ENCODE data around the gene CPXM2.

CPXM2 gene

DNA sequence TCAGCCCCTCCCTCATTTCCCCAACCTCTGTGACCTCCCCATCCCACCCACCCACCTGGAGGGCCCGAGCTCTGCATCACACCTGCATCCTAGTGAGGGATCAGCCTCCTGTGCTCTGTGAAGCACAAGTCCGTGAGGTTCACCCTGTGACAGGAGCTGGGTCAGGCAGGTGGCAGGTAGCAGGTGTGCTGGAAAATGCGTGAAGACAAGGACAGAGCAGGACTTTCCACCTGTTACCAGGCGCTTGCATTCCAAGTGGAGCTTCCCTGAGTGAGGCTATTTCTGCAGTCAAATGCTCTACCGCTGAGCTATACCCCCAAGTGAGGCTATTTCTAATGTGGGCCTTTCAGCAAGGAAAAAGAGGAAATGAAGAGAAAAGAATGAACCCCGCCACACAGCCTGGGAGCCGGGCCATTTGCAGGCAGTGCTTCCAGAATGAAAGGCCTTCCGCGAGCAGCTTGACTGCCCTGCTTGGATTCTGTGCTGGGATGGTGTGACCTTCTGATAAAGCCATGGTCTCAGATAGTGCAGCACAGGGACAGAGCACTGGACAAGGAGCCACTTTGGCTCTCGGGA, 13.3 kb upstream of the CPXM2 start:
- DNase-seq (ENCODE audit: low read depth in 2 of 2): no peak

DNA sequence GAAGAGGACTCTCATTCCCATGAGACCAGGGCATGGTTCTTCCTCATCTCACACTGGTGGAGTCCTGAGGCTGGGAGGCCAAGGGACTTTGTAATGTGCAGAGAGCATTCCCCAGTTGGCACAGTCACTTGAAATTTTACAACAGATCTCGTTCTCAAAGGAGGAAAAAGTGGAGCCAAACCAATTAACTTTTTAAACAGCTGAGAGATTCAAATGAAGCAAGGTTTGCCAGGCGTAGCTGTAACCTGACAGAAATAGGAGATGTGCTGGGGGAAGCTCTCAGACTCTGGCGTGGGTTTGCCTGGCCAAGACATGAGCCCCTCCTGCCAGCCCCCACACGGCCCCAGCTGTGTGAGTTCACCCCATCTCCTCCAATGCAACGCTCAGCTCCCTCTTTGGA, 12.0 kb upstream of the CPXM2 start:
- no peak for DNase-seq (ENCODE audit: low read depth in 2 of 2)

DNA sequence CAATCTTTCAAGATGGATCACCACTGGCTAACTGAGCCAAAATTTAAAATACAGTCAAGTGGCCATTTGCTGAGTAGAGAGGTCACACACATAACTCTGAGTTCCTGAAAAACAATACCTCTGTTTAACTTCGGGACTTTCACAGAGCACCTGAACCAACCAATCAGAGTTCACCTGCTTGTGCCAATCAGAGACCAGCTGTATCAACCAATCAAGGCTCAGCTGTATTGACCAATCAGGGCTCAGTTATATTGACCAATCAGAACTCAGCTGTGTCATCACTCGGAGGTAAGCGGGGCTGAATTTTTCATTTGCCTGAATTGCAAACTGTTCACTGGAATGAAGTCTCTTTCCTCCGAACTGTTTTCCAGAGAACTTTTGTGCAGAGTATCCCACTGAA, 10.0 kb upstream of the CPXM2 start:
- DNase-seq (ENCODE audit: low read depth in 2 of 2): no peak

DNA sequence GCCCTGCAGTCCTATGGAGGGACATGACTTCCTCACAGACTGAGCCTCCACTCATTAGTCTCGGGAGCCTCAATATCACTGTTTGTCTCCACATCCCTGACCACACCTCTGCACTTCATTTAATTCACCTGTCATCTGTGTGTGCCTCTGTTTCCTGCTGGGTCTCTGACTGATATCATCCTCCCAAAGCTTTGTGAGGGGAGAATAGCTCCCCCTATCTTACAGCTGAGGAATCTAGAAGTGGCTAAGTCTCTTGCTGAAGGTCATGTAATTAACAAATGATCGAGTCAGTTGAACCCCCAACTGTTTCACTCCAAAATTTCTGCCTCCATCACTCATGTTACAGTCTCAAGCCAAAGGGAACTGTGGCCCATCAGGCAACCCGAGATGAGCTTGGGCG, 5.5 kb upstream of the CPXM2 start:
- DNase-seq (ENCODE audit: low read depth in 2 of 2): no peak

DNA sequence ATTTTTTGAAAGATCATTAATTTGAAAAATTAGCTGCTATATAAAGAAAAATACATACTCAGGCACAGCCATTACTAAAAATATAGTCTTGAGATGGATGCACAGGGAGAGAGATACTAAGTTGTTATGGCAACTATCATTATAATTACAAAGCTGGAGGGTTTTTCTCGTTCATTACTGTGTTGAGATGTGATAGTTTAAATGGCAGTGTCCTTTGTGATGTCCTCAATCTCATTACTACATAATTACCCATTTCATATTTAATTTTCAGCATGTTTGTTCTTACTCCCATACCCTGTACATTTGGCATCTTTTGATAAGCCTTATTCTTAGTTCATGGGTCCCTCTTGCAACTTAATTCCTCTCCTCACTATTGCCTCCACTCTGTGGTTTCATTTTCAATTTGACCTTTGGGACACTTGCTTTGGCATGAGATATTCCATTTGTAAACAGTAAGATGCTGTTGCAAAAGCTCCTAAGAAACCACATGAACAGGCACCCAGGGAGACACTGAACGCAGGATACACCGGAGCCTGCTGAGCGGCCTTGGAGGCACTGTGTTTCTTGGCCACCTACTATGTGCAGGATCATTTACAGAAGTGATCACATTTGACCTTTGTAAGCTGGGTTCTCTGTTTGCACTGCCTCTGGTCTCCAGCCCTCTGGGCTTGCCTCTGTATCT, 4.8 kb upstream of the CPXM2 start:
- no peak for DNase-seq (ENCODE audit: low read depth in 2 of 2)

DNA sequence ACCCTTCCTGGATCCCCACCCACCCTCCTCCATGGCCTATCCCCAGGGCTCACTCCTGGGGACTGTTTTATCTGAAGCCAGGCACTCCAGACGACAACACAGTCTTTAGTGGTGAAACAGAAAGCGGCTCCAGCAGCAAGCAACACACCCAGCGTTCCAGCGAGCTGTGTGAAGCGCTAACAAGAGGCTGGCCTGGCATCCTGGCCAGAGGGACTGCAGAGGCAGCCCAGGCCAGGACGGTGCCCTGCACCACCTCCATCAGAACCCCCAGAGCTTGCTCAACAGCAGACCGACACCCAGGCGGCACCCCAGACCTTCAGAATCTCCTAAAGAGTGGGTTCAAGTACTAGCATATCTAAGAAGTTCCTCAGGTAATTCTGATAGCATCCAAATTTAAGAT, 2.0 kb upstream of the CPXM2 start:
- no peak for DNase-seq (ENCODE audit: low read depth in 2 of 2)

DNA sequence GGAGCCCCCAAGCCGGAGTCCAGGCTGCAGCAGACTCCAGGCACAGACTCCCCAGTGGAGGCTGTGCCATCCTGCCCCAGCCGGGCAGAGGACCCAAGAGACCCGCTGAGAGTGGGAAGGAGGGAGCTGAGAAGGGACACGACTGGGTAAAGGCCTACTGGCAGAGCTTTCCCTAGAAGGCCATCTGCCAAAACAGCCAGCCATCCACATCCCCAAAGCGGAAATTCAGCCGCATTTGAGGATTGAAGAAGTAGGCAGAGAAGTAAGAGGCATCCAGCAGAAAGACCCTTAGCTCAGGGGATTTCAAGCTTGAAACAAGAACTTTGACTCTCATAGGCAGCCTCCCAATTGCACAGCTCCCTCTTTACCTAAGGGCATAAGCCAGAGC, 857 bp downstream of the CPXM2 start:
- no peak for DNase-seq (ENCODE audit: low read depth in 2 of 2)

DNA sequence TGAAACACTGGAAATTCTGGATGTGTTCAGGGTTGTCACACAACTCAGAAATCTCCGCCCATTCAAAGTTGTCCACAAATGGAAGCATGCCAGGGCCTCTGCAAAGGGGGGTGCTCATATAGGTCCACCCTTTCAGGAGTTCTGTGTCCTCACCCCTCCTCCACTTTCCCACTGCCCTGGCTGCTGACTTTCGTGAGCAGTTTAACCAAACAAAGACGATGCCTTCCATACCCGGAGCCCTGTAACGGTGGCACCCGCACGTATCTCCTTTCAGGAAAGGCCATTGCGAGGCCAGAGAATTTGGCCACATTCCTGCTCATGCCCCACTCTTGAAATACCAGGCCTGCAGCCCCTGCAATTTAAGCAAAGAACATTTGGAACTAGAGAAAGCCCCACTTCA, 1.4 kb downstream of the CPXM2 start:
- DNase-seq (ENCODE audit: low read depth in 2 of 2): peak in 1 of 2 experiments; percentile 27

DNA sequence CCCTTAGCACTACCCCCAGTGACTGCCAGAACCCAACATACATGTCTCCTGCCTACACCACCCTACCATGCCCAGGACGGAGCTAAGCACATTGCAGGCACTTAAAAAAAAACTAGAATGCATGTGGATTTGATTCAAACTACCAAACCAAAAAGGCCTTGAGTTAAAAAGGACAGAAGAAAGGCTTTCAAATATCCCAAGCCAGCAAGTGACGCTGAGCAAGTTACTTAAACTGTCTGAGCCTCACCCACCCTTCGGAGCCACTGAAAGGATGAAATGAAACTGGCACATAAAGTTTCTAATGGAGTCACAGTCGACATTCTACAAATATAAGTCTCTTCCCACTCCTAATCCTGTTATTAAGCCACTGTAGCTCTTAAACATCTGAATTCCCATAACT, 1.8 kb downstream of the CPXM2 start:
- DNase-seq (ENCODE audit: low read depth in 2 of 2): no peak

DNA sequence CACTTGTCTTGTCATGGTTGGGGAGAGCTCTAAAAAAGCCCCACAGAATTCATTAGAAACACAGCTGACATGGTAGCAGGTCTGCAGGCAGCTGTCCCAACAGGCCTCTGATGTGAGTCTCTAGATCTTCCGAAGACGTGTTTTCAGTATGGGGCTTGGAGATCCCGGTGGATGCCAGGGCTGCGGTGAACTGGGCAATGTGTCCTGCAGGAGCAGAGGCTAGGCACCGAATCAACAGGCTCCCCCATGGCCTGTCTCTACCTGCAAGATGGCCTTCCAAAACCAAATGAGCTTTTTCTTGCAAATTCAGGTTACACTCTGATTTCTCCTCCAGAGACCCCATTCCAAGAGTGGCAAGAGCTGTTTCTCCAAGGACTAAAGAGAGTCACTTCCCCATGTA, 2.9 kb downstream of the CPXM2 start:
- no peak for DNase-seq (ENCODE audit: low read depth in 2 of 2)

DNA sequence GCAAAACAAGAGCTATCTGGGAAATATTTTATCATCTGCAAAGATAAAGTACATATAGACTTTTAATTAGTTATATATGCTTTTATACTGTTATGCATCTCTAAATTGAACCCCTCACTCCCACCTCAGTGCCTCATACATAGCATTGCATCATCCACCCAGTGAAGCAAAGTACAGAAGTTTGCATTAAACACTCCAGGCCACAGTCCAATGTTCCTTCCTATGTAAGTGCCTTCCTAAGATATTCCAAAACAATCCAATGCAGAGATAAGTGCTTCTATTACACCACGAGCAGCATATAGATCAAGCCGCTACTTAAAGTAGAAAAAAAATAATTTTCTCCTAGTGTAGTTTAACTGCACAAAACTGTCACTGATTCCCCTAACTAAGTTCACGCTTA, 3.4 kb downstream of the CPXM2 start:
- DNase-seq (ENCODE audit: low read depth in 2 of 2): no peak

DNA sequence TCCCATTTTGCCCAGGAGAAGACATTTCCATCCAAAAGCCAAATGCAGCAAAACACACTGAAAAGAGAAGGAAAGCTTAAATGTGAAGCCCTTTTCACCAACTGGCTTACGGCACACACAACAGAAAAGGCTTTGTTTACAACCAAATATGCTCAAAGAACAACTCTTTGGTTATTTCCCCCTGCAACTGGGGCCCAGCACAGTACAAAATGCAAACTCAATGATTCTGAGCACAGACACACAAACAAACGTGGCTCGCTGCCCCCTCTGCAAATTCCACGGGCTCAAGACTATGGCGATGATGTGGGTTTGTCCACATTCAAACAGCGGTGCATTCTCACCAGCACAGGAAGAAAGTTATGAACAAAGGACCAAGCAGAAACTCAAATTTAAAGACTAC, 5.3 kb downstream of the CPXM2 start:
- no peak for DNase-seq (ENCODE audit: low read depth in 2 of 2)

DNA sequence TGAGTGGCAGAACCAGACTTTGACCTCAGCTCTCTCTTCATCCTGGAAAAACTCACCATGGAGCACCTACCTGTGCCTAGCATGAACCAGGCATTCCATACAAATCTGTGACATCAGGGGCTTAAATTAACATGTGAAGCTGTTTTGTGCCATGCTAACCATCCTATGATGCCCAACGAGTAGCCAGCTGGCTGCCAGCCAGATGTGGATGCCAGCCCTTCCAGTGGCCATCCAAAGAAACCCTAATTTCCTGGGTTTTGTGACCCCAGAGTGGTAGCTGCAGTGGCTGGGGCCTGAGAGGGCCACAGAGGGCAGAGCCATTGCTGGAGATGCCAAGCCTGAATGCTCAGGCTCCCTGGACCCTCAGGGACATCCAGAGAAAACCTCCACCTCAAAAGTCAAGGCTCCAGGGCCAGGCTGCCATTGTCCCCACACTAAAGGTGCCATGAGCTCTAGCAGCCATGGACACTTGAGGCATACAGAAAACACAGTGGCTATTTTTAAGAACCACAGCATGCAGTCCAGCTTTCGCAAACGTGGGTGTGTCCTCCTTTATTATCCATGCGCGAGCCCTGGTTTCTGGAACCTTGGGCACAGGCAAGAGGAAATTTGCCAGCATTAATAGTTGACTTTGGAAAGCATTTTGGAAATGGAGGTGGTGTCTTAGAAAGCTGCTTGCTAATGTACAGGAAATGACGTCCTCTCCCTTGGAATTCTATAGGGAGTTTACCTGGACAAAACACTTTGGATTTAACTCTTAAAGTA, 6.0 kb downstream of the CPXM2 start:
- DNase-seq (ENCODE audit: low read depth in 2 of 2): no peak

DNA sequence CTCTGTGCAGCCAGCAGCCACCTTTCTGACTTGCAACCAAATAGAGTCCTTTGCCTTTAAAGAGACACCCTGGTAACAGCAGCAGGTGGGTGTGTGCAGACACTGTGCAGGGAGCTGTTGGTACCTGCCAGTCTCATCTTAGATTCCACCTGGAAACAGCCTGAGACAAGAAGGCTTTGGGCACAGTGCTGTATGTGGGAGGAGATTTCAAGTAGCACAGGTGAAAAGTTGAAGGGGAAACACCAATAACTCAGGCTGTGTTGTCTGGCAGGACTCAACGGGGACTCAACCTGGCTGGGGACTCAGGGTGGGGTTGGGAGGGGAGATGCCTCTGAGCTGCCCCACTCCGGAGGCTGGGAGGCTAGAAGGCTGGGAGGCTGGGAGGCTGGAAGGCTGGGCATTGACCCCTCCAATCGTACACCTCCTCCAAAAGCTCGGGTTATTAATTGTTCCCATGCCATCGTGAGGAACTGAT, 6.7 kb downstream of the CPXM2 start:
- no peak for DNase-seq (ENCODE audit: low read depth in 2 of 2)

DNA sequence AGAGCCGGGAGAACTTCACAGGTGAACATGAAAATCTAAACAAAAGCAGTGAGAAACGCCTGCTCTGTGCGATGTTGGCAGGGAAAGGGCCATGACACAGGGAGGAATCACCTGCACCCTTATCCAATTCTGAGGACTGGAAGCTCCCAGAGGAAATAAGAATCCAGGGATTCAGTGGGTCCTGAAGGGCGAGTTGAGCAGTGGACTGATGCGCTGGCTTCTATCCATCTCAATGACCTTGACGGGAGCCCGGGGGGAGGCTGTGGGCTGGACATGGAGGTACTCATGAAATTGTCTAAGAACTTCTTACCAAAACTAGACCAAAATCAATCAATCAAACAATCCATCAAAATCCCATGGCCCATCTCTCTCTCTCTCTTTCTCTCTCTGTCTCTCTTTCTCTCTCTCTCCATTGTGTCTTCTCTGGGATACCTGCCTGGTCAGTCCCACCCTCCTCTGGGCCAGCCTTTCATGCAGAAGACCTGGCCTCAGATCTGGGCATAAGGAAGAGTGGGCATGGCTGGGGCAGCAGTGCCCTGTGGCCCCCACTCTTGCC, 7.2 kb downstream of the CPXM2 start:
- no peak for DNase-seq (ENCODE audit: low read depth in 2 of 2)

DNA sequence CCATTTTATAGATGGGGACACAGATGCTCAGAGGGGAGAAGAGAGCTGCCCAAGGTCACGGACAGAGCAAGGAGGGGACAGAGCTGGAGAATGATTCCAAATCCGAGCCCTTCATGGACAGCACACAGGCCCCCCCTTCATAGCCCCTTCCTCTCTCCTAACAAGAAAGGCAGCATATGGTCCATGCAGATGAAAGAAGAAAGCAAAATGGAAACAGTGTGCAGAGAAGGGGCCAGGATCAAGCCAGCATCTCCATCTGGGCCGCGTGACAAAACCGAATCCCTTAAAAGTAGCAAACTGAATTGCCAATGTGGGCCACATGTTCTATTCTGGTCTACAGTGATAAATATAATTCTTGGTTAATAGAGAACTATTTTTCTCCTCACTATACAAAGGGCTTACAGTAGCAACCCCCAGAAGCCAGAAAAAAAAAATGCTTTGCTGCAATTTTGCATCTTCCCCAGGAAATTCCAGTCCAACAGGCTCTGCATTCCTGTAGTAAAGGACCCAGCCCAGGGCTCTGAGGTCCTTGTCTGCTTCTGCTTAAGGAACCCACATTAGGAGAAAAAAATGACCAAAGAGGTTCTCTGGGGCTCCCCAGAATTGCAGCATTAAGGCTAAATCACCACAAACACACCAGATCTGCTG, 7.8 kb downstream of the CPXM2 start:
- no peak for DNase-seq (ENCODE audit: low read depth in 2 of 2)

DNA sequence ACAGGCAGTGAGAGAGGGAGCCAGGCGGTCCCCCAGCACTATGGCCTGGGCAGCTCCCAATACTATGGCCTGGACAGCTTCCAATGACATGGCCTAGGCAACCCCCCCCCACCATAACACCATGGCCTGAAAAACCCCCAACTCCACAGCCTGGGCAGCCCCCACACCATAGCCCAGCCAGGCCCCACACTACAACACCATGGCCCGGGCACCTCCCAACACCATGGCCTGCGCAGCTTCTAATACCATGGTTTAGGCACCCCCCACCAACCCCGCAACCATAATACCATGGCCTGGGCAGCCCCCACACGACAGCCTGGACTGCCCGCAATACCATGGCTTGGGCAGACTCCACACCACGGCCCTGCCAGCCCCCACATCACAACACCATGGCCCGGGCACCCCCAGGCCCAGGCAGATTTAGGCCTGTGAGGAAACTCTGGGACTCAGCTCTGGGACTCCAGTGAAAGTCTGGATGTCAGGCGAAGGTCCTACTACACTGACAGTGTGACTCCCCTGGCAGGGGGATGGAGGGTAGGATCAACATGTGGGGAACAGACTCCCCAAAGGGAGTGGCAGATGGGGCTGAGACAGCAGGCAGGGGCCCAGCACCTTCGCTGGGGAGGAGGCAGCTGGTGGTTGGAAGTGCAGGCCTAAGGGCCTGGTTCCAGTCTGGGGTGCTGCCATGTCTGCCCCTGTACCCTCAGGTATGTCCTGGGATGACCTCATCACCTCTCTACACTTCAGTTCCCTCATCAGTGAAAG, 8.7 kb downstream of the CPXM2 start:
- no peak for DNase-seq (ENCODE audit: low read depth in 2 of 2)

DNA sequence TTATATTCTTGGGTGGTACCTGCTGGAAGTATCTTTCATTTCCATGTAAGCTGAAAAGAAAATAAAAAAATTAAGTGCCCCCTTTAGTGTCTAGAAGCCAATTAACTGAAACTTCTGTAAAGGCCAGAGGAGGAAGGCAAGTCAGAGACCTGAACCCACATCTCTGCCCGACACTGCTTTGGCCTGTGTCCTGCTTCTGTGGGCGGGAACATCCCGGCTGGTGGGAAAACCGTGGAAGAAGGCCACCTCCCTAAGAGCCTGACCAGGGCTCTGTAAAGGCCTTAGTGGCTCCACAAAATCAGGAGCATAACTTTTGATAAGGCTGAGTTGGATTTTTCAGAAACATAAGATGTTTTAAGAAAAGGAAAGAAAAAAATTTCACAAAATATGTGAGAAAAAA, 9.4 kb downstream of the CPXM2 start:
- DNase-seq (ENCODE audit: low read depth in 2 of 2): no peak

DNA sequence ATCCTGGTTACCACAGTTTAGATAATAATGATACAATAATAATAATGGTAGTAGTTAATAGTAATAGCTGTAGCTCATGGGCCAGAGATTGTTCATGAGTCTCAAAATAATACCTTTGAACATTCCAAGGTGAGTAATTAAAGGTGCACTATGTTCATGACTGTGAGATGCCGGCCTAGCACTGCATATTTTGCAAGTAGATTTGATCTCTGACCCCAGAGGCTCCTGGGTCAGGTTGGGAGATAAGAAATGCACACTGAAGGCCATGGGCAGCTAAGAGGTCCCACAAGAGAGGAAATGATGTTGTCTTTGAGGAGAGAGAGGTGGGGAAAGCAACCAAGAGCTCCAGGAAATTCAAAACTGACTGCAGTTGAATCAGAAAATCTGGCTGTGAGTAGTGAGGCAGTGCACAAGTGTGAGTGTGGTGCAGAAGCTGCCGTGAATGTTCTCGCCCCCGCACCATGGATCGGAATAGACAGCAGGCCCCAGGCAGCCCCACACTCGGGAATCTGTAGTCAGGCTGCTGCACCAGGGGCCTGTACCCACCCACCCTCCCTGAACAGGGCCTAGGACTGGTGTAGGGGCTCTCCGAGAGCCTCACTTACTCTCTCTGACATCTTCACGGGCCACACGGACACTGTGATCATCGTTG, 11.9 kb downstream of the CPXM2 start:
- DNase-seq (ENCODE audit: low read depth in 2 of 2): no peak

DNA sequence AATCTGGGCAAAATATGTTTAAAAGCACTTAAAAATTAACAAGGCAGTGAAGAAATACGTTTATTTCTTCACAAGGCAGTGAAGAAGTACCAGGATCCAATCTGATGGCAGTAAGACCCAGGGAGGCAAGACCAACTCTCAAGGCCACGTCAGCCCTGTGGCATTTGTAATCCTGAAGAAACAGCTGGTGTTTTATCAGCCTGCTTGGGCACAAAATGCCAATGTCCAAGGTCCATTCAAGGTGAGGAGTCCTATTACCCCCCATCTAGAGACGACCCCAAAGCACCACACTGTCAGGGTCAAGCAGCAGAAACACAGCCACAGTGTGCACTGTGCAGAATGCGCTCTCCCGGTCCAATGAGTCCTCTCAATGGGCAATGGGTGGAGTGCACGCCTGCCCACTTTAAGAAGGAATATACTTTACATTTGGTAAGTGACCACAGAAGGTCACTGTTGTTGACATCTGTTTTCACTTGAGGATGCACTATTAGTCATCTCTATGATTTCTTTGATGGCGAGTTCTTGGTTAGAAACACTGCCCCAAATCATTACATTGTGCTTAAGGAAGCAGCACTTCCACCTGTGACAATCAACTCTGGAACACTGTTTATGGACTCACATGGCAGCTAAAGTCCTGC, 12.8 kb downstream of the CPXM2 start:
- no peak for DNase-seq (ENCODE audit: low read depth in 2 of 2)

DNA sequence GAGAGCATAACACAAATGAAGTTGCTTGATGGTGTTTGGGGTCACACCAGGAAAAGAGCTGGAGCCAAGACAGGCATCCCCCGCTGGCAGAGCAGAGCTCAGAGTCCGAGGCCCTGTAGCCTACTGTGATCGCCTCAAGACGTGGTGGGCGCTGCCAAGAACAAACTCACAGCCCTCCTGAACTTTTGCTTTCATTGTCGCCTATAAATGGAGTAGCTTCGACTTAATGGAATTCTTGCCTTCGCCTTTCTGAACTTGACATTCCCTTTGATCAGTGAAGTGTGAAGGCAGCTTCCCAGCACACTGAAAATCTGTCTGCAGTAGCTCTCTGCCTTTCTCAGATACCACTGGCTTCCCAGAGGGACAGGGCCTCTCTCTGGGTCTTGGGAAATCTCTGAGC, 21.3 kb downstream of the CPXM2 start:
- no peak for DNase-seq (ENCODE audit: low read depth in 2 of 2)

Measured in fibroblast of skin of left biceps (primary cell).